ENCODE data around the gene UBAC2. TPM values are rescaled to one million over a fixed set of nuclear protein-coding genes. Genes with fewer than 3 reads are reported as not detected.
A peak's percentile ranks its signal among the peaks of the same experiment; 100 is the strongest.

The UBAC2 gene
- total and polyA plus RNA-seq, 10 donors: 49.3 to 82.1 (median 66.2) TPM

DNA sequence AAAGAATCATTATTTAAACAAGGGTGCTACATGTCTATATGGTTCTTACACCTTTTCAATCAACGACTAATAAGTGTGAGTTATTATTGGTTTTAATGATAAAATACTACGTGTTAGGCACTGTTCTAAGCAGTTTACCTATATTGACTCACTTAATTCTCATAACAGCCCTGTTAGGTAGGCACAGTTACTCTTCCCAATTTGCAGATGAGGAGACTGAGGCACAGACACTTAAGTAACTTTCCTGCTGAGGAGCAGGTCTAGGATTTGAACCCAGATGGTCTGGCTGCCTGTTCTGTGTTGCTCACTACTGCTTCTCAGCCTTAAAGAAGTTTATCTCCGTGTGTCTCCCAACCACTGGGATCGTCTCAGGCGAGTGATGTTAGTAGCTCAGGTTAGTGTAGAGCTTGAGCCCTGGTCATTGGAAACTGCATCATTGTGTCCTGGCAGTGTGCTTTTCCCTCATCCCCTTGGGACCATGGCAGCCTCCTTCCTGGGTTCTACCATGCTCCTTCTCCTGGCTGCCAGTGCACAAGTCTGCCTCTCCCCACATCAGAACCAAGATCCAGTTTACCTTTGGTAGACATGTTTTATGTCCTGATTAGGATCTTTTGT is 10.9 kb downstream of the UBAC2 start:
- TF ChIP-seq POLR2A (IDR thresholded peaks at IDR 0.05) (no peak), POLR2AphosphoS5 (IDR thresholded peaks at IDR 0.05) (no peak)
- TF ChIP-seq, protein P1, sequence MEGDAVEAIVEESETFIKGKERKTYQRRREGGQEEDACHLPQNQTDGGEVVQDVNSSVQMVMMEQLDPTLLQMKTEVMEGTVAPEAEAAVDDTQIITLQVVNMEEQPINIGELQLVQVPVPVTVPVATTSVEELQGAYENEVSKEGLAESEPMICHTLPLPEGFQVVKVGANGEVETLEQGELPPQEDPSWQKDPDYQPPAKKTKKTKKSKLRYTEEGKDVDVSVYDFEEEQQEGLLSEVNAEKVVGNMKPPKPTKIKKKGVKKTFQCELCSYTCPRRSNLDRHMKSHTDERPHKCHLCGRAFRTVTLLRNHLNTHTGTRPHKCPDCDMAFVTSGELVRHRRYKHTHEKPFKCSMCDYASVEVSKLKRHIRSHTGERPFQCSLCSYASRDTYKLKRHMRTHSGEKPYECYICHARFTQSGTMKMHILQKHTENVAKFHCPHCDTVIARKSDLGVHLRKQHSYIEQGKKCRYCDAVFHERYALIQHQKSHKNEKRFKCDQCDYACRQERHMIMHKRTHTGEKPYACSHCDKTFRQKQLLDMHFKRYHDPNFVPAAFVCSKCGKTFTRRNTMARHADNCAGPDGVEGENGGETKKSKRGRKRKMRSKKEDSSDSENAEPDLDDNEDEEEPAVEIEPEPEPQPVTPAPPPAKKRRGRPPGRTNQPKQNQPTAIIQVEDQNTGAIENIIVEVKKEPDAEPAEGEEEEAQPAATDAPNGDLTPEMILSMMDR (IDR thresholded peaks at IDR 0.05 in 8 of 11, conservative IDR thresholded peaks at IDR 0.05 in 3 of 11): no peak
- Histone ChIP-seq H3K4me1 (peaks cover 12 to 96% (median 41%) of the 10 kb centered on the region in 6 donors), H3K9me3 (no peaks in the 10 kb centered on the region), H3K27me3 (replicated peaks in 1 of 7) (no peaks in the 10 kb centered on the region), H3K4me3 (no peak overlapping the region), H3K36me3 (peaks cover 0 to 40% (median 2%) of the 10 kb centered on the region in 6 donors), H3K27ac (no peak overlapping the region)
- DNase-seq: no peak
- intact Hi-C loops (cut with DNase I; ENCODE audit: low total_unique reads): no loop called here
- 90 to 97% (median 93%) methylated on average over 4 to 5 of the region's 5 CpGs for WGBS, 5 donors

DNA sequence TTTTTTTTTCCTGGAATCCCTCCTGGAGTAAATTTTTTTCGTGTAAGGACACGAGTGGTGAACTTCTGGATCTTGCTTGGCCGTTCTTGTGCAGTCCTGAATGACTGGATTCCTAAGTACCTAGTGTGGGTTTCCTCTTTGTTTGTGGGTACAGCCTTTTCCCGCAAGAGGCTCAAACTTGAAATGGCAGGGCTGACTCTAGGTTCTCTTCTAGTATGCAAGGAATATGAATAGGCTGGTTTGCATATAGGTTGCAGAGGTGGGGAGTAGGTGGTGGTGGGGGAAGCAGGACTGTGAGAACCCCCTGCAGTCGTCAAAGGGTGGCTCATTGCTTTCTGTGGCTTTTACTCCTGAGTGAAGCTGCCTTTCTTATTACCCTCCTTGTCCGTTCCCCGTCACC is 13.6 kb downstream of the UBAC2 start:
- no peak for DNase-seq
- H3K27me3 ChIP-seq (replicated peaks in 1 of 7): no peaks in the 10 kb centered on the region
- H3K4me3 ChIP-seq: no peak overlapping the region
- peaks cover 0 to 18% (median 0%) of the 10 kb centered on the region in 6 donors for H3K36me3 ChIP-seq
- peaks cover 28 to 96% (median 56%) of the 10 kb centered on the region in 6 donors for H3K4me1 ChIP-seq
- H3K9me3 ChIP-seq: no peaks in the 10 kb centered on the region
- intact Hi-C loops (cut with DNase I; ENCODE audit: low total_unique reads): no loop called here
- no peak for TF ChIP-seq POLR2A (IDR thresholded peaks at IDR 0.05)
- TF ChIP-seq, protein P1 (IDR thresholded peaks at IDR 0.05 in 8 of 11, conservative IDR thresholded peaks at IDR 0.05 in 3 of 11): no peak
- no peak for TF ChIP-seq POLR2AphosphoS5 (IDR thresholded peaks at IDR 0.05)
- WGBS, 5 donors: 29 to 55% (median 47%) methylated on average over 7 of the region's 7 CpGs
- peak overlapping the region in 3 of 8 donors; percentile 63 to 84 (median 71) for H3K27ac ChIP-seq

DNA sequence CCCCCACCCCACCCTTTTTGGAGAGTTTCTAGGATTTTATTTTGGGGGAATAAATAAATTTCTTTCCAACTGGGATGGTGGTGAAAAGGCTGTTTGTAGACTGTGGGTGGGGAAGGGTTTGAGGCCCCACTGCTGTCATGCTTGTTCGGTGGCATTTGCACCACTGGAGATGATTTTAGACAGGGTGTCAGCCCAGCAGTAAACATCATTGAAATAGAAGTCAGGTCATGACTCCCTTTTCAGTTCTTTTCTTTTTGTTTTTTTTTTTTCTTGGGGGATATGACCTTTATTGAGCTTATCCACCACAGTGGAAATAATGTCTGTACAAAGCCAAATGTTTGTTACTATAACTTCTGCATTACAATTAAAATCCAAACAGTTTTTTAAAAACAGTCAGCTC is 14.1 kb downstream of the UBAC2 start:
- Histone ChIP-seq H3K4me1 (peaks cover 32 to 96% (median 61%) of the 10 kb centered on the region in 6 donors), H3K36me3 (peaks cover 0 to 17% (median 0%) of the 10 kb centered on the region in 6 donors), H3K9me3 (no peaks in the 10 kb centered on the region), H3K27ac (peak overlapping the region in 5 of 8 donors; percentile 48 to 84 (median 66)), H3K4me3 (no peak overlapping the region), H3K27me3 (replicated peaks in 1 of 7) (no peaks in the 10 kb centered on the region)
- TF ChIP-seq POLR2AphosphoS5 (IDR thresholded peaks at IDR 0.05) (no peak), POLR2A (IDR thresholded peaks at IDR 0.05) (no peak)
- TF ChIP-seq, protein P1 (IDR thresholded peaks at IDR 0.05 in 8 of 11, conservative IDR thresholded peaks at IDR 0.05 in 3 of 11): no peak
- DNase-seq: no peak
- intact Hi-C loops (cut with DNase I; ENCODE audit: low total_unique reads): no loop called here
- 42 to 60% (median 50%) methylated on average over 1 of the region's 1 CpG for WGBS, 5 donors

DNA sequence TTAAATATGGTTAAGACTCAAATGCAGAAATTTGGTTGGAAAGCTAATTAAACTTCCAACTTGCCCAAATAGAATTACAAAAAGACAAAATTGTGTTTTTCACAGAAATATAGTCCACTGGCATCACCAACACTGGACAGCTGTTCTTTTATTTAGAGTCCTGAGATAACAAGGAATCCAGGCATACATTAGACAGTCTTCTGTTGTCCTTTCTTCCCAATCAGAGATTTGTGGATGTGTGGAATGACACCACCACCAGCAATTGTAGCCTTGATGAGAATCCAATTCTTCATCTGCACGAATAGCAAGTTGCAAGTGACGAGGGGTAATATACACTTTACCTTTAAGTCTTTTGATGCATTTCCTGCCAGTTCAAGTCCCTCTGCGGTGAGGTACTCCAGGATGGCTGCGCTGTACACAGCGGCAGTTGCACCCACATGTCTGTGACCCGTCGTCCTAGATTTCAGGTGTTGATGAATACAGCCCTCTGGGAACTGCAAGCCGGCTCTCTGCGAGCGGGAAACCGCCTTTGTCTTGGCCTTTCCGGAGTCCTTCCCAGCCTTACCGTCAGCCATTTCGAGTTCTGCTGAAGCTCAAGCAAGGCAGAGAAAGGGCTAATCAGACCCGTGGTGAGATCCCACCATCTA is 14.7 kb downstream of the UBAC2 start:
- peak overlapping the region in 4 of 8 donors; percentile 6 to 52 (median 16) for H3K4me3 ChIP-seq
- peak overlapping the region; percentile 6 to 84 (median 68) for H3K27ac ChIP-seq
- intact Hi-C loops (cut with DNase I; ENCODE audit: low total_unique reads): no loop called here

More for the DNA sequence above, 14.7 kb downstream of the UBAC2 start:
- WGBS, 5 donors: 62 to 82% (median 78%) methylated on average over 15 of the region's 15 CpGs
- no peaks in the 10 kb centered on the region for H3K9me3 ChIP-seq
- no peaks in the 10 kb centered on the region for H3K27me3 ChIP-seq (replicated peaks in 1 of 7)
- peak; percentile 80 for DNase-seq
- no peak for TF ChIP-seq POLR2A (IDR thresholded peaks at IDR 0.05)
- peak in 2 of 3 donors; percentile 41 to 57 for TF ChIP-seq POLR2AphosphoS5 (IDR thresholded peaks at IDR 0.05)
- peaks cover 0 to 17% (median 0%) of the 10 kb centered on the region in 6 donors for H3K36me3 ChIP-seq
- H3K4me1 ChIP-seq: peaks cover 38 to 96% (median 66%) of the 10 kb centered on the region in 6 donors

Data from spleen (tissue), 11 donors.